Uterus (tissue), 2 donors: ENCODE results near the gene EEF1A1.

Source experiments
- CTCF ChIP-seq, 4 experiments: fragments of 200-600 bp in 2 of 4; fragments of 450-650 bp in 2 of 4; sonication (generic) in 2 of 4; IDR thresholded peaks; one replicate each; pipeline ENCODE4 v1.5.1; 2016 to 2019; ENCODE audit warnings: antibody characterized with exemption in 4 of 4, mild to moderate bottlenecking in 2 of 4, moderate library complexity in 1 of 4
- POLR2A ChIP-seq, 2 donors: fragments of 450-650 bp; IDR thresholded peaks; one replicate each; pipeline ENCODE4 v1.6.1; 2016; ENCODE audit warnings: antibody characterized with exemption in 2 of 2, mild to moderate bottlenecking in 1 of 2, moderate library complexity in 1 of 2

DNA sequence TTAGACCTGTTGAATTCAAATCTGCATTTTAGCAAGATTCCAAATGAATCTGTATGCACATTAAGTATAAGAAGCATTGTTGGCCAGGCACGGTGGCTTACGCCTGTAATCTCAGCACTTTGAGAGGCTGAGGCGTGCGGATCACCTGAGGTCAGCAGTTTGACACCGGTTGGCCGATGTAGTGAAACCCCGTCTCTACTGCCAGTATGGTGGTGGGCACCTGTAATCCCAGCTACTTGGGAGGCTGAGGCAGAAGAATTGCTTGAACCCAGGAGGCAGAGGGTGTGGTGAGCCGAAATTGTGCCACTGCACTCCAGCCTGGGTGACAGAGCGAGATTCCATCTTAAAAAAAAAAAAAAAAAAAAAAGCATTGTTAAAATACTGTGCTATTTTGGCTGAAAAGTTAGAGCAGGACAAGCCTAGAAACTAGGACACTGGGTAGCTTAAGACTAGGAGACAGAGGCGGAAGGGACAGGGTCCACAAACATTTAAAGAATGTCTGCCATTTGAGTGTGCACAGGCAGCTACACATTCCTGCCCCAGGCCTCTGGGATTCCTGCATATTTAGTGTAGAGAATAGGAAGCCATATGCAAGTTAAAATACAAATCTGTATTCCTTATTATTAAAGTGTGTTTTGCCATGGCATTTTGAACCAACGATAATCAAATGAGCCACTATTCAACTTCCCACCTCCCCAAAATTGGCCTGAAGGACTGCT lies 45.1 kb upstream of the EEF1A1 start:
- no peak for TF ChIP-seq CTCF (IDR thresholded peaks at IDR 0.05)
- no peak for TF ChIP-seq POLR2A (IDR thresholded peaks at IDR 0.05)
